IPS-11a (cell line): Measurements from ENCODE around the gene CSRP3.

Source experiments
- H3K4me3 ChIP-seq: one replicate; pipeline ENCODE4 v1.5.1; 2013; ENCODE audit warnings: low read depth, low read length, control low read depth

CSRP3 gene

DNA sequence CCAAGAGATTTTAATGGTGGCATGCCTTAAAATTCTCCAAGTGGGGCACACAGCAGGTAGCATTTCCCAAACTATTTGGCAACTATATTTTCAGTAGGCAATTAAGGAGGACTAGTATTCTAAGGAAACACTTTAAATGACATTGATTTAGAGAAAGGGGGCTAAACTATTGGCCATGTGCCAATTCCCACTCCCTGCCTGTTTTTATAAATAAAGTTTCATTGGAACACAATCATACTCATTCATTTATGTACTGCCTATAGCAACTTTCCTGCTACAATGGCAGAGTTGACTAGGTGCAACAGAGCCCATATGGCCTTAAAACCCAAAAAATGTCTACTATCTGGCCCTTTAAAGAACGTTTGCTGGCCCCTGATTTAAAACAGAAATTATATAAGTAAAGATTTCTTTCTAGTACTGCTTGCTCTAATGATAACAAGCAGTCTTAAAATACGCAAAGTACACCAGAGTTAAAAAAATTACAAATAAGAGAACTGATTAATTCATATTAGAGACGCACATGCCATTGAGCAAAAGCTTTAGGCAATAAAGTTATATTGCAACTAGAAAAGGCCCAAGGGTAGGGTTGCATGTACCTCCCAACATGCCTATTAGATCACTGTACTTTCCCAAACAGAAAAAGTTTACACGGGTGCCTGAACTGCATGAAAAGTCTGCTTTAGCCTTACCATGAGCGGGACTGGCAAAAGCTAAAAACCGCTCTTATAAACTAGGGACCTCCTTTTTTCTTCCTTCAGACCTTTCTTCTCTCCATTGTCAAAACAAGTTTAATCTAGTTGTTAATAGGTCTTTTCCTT lies 24.8 kb upstream of the CSRP3 start:
- H3K4me3 ChIP-seq: no peak overlapping the region

DNA sequence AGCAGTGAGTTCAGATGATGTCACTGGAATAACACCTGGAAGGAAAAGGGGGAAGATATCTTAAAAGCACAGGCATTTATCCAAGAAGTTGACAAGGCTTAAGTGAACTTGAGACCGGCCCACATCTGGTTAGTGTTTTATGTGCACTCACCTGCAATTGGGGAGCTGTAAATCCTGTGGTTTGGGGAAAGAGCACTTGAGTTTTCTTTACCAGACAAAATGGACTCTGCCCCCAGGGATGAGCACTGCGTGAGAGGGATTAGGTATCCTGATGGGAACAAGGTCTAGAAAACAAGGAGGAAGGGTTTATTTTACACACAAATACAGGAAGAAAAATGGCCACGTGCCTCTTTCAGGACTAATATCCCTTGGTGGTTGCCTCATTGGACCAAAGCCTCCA lies 23.8 kb upstream of the CSRP3 start:
- no peak overlapping the region for H3K4me3 ChIP-seq

DNA sequence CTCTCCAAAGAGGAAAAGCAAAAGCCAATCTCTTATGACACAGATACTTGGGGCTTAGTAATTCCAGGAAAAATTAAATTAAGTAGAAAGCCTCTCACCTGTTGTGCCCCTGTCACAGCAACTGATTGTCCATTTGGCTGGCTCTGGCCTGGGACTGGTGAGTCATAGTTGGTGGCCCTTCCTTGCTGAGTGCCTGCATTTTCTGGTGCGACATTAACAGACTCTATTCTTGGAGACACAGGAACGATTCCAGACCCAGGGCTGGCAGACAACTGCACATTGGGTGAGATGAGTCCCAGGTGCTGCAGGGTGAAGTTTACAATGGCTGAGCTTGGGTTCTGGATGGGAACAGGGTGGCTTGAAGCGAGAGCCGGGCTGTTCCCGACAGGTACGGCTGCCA lies 23.3 kb upstream of the CSRP3 start:
- H3K4me3 ChIP-seq: no peak overlapping the region

DNA sequence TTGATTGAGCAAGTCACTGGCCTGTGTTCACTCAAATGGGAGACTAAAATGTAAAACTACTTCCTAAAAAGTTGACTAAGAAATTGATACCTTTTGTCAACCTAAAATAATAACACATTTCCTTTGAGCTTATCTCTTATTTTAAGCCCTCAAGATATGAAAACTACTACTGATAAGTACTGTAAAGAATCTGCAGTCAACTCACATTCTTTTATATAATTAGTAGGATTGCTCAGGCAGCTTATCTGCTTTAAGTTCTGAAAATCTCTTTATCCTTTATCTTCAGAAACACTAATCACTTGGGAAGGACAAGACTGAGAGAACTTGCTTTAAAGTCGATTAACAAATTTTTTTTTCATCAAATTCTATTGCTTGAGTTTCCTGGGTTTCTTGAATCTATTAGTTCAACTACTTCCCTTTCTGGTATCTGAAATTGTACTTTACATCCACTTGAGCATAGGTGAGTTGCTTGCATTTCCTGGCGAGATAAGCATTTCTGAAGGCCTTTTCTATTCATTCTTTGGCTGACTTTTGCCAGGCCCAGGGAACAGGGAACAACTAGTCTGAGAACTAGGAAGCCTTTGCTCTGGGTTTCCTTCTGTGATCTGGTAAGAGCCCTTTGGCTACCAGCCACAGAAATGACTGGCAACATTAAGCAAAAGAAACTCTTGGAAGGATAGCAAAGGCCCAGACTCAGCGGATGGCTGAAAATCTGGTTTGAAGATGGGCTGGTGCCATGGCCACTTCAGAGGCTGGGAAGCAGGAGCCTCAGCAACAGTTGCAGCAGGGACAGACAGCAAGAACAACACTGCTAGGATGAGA lies 19.3 kb upstream of the CSRP3 start:
- H3K4me3 ChIP-seq: no peak overlapping the region

DNA sequence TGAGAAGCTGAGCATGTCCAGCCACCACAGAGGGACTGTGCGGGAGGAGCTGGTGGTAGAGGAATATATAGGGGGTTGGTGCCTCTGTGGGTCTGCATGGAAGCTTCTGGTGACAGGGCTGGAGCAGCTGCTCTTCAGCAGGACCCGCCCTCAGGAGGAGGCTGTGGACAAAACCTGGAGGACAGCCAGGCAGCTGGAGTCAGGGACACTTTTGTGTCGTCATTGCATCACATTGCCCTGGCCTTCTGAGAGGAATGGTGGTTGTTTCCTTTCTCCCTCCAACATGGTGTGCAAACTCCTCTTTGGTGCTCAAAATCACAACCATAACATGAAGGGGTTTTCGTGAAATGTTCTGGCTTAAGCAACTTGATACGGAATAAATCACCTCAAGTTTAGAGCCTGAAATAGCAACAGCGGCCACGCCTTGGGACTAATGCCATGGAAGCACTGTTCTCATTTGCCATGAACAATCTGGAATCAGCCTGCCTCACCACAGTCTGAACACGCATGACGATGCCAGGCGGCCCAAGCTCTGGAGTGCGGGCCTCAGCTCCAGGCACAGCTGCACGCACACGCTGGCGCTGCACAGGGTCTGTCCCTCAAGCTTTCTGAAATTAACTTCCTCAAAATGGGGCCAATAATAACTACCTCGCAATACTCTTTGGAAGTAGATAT lies 17.1 kb upstream of the CSRP3 start:
- no peak overlapping the region for H3K4me3 ChIP-seq

DNA sequence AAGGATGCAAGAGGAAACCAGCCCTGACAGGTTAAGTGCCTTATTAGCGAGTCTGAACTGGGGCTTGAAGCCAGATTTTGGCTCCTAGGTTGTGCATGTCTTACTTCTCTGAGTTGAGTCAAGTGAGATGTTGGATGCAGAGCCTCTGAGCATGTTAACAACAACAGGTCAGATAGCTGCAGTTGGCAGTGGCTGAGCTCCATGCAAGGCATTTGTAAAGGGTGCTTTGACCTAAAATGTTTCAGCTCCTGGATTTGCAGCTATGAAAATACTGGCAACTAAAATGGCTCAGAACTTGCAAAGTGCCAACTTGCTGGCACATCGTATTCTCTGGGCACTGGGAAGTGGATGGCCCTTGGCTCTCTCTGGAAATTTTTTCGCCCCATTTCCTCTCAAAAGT lies 16.4 kb upstream of the CSRP3 start:
- no peak overlapping the region for H3K4me3 ChIP-seq

DNA sequence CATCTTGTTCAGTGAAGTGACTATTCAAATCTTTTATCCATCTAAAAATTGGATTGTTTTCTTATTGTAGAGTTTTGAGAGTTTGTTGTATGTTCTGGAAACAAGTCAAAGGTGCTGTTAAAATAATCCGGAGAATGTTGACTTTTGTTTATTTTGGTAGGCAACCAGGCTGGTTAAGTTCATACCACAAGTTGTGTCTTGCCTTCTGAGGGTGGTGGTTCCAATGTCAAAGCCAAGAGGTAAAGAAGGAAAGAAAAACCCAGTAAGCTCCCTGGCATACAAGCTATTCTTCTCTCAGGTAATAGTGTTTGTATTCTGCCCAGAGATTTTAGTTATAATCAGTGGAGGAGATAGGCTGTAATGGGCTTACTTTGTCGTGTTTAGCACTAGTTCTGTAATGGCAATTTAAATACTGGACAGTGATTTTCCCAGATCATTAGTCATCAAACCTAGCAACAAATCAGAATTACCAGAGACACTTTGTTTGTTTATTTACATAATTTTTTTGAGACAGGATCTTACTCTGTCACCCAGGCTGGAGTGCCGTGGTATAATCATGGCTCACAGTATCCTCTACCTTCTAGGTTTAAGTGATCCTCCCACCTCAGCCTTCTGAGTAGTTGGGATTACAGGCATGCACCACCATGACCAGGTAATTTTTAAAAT lies 15.1 kb upstream of the CSRP3 start:
- no peak overlapping the region for H3K4me3 ChIP-seq

DNA sequence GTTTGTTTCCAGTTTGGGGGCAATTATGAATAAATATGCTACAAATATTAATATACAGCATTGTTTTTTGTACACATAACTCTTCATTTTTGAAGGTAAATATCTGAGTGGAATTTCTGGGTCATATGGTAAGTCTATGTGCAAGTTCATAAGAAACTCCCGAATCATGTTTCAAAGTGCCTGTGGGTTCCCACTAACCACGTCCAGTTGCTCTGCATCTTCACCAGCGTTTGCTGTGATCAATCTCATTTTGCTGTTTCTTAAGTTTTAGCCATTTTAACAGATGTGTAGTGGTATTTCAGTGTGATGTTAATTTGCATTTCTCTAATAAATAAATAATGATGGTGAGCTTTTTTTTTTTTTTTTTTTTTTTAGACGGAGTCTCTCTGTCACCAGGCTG lies 14.2 kb upstream of the CSRP3 start:
- H3K4me3 ChIP-seq: no peak overlapping the region

DNA sequence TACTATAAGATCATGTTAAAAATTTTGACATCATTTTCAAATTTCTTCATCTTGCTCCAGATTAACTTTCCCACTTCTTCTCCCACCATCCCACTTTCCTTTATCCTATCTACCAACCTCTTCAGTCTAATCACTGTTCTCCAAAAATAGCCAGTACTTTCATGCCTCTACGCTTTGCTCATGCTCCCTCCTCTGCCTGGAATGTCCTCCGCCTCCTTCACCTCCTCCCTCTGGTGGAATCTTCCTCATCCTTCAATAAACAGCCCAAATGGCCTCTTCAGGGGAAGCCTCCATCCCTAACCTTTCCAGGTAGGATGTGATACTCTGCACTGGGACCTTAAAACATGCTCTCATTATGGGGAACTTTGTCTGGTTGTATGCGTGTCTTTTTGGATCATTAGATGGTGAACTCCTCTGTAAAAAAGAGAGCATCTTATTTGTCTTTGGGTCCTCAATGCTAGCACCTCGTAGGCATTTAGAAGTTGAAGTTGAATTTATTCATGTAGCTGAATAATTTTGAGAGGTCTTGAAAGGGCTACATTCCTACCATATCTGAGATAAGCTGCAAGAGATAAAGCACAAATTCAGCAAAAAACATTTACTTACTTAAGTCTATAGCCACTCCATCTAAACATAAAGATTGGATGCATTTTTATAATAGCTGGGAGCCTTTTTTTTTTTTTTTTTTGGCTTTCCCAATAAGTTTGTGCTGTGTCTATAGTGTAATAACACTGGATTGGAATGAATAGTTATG lies 8.0 kb upstream of the CSRP3 start:
- no peak overlapping the region for H3K4me3 ChIP-seq

DNA sequence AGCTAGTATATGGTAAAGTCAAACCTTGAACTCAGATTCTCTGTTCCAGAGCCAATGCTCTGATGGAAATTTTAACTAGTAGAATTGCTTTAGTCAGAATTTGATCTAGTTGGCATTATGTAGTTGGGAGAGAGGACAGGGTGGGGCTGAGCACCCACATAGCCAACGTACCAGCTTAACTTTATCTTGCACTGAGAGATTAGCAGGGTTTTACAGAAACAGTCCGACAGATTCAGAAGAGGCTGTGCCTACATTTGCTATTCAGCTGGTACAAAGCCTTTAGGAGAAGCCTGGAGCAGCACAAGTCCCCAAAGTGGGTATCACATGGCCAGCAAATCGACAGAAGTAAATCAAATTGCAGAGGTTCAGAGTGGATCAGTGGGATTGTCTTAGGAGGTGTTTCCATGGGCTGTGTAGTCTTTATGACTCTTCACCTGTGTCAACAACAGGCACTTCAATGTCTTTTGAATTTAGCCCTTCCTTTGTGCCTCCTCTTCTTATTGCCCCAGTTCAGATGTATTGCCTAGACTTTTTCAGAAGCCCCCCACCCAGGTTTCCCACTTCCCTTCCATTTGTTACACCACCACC lies 7.3 kb upstream of the CSRP3 start:
- H3K4me3 ChIP-seq: no peak overlapping the region

DNA sequence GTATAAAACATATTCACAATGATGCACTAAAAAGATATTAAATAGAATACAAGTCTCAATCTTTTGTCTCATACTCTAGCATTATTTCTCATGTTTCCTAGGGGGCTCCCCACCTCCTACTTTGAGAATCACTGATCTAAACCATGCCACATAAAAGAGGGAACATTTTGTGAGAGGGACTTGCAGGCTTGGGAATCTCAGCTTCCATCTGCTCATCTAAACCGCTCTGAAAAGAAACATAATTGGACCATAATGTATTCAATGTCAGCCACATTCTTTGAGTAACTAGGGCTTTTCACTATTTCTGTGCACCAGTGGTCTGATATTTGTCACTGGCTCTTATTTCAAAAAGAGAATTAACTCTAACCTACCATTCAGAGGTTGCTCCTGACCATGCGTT lies 6.4 kb upstream of the CSRP3 start:
- H3K4me3 ChIP-seq: no peak overlapping the region

DNA sequence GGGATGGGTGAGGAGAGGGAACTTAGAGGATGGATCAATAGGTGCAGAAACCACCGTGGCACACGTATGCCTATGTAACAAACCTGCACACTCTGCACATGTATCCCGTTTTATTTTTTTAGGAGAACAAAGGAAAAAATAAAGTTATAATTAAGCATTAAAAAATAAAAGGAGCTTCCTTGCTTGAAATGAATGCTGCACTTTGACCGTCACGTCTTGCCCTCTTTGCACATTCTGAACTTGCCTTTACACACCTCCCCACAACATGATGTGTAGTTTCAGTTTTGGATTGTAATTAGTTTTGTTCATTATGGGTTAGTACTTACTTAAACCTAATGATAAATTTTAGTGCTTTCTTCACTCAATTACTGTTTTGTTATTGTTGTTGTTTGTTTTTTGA lies 3.1 kb upstream of the CSRP3 start:
- H3K4me3 ChIP-seq: no peak overlapping the region

DNA sequence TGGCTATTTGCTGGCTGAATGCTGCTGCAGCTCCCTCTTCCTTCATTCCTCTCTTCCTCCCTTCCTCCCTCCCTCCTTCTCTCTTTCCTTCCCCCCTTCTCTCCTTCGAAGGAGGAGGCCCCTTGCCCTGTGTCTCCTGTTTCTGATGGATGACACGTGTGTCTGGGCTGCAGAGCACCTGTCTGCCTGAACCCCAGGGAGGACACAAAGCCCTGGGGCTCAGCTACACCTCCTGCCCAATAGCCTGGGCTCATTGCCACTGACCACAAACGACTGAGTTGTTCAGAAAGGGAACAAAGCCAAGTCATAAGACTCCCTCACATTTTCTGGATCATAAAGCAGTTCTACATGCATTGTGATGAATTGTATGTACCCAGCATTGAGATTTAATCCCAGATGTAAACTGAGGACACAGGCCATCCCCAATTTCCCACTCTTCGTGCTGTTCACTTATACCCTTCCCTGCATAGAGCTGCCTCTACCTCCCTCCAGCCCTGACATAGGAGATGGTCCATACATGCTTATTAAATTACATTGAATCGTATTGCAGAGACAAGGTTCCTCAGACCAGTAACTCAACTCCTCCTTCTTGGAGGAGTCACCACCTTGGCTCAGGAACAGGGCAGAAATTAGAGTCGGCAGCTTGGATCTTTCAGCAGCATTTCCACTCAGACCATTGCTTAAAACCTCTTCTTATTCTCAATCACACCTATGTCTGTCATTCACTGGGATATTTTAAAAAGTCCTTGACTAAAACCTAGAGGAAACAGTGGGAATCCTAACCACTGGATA lies 1.2 kb downstream of the CSRP3 start:
- no peak overlapping the region for H3K4me3 ChIP-seq

DNA sequence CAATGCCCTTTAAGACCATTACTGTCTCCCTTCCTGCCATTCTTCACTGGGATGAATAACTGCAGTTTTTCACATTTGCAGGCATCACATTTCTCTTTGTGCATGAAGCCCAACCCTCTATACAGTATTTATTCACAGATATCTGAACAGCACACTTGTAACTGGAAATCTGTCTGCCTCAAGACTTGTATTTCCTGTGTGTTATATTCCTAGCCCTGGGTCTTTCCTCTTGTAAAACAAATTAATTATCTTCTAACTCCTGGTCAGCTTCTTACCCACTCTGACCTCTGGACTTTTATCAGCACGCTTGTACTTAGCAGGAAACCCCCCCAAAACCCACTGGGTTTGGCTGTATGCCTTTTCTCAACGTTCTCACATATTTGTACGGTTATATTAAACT lies 2.0 kb downstream of the CSRP3 start:
- no peak overlapping the region for H3K4me3 ChIP-seq

DNA sequence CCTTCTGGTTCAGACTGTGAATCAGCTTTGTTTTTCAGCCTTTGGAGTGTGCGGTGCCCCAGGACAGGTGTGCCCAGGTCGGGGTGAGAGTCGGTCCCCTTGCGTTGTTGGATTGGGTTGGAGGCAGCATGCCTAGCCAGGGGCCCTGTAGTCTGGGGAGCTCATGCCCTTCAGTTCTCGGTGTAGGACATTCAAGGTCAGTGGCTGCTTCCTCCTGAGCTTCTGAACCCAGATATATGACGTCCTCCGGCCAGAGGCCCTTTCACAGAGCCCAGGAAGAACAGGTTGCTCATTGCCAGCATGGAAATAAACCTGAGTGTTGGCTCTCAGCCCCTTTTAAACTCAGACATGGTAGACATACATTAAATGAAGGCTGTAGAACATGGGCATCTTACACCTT lies 2.7 kb downstream of the CSRP3 start:
- no peak overlapping the region for H3K4me3 ChIP-seq

DNA sequence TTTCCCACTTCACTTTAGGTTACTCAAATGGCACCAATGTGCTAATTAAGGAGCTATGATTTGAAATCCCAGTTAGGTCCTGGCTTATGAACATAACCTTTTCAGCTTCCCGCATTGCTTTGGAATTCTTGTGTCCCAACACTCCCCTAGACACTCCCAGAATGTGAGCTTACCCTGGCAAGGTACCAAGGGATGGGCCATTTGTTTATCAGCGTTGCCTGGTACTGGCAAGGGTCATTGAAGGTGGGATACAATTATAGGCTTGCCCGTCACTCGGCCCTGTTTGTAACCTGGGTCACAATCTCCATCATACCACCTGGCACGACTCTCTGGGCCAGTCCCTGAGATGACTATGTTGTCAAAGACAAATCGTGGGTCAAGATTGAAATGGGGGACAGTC lies 5.4 kb downstream of the CSRP3 start:
- H3K4me3 ChIP-seq: no peak overlapping the region

DNA sequence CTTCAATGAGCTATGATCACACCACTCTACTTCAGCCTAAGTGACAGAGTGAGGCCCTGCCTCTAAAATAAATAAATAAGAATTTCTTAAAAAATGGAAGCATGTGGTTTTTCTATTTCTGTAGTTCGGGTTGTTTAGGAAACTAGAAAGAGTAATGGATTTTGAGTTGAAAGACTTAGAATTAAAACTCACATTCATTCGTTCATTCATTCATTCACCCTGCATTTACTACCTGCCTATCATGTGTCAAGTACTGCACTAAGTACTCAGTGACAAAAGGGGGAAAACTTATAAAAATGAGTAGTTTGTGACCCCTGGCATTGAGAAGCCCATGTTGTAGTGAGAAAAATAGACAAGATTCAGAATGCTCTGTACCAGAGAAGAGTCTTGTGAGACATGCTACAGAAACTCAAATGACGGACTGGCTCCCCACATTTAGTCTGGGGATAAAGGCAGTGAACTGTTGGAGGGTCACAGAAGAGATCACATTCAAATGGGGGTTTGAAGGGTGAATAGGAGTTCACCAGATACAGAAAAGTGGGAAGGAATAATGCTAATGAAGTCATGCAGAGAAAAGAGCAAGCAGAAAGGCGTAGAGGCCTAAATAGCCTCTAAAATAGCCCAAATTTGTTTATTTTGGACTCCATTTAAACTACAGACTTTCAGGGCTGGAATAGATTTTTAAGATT lies 7.0 kb downstream of the CSRP3 start:
- H3K4me3 ChIP-seq: no peak overlapping the region

DNA sequence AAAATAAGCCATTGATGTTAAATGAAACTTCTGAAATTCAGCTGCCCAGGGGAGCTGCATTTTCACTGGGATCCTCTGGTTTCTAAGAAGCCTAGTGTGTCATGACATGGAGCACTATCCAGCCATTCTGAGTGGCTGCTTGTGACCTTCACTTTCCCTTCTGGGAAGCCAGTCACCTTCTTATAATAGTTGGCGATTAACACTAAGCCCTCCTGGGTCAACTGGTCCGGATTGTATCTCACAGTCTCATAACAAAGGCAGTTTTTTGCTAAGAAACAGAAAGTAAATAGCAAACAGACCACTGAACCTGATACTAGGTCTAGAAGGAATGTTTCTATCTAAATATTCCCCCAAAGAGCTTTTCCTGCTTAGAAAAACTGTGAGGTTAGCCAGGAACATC lies 7.9 kb downstream of the CSRP3 start:
- no peak overlapping the region for H3K4me3 ChIP-seq
